Measurements from ENCODE around the gene ATOH8. TPM values are rescaled to one million over a fixed set of nuclear protein-coding genes. Genes with fewer than 3 reads are reported as not detected.

The ATOH8 gene
- total and polyA plus RNA-seq, 4 donors, result 38.6 to 63.3 (median 50.5) TPM

DNA sequence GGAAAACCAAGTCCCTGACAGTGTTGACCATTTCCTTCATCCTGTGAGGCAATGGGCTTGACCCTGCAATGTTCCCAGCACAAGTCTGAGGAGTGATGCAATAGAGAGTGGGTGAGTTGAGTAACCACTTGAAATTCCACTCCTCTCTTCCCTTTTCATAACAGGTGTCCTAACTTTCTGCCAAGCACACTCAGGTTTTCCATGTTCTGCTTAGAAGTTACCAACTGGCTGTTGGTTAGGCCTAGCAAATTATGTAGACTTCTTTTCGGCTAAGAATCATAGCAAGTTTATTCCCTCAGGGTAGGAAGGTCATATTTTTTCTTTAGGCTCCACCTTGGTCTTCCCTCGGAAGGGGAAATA, 48.1 kb upstream of the ATOH8 start:
- H3K27me3 ChIP-seq (ENCODE audit: control insufficient read depth in 3 of 3, insufficient read depth in 3 of 3, low read length in 2 of 3), result no peaks in the 10 kb centered on the region
- no peaks in the 10 kb centered on the region for H3K9me3 ChIP-seq (ENCODE audit: control insufficient read depth in 4 of 4, insufficient read depth in 3 of 4, low read length in 3 of 4)
- H3K4me1 ChIP-seq (ENCODE audit: control insufficient read depth in 5 of 5, insufficient read depth in 5 of 5, low read length in 5 of 5), result peaks cover 3 to 31% (median 15%) of the 10 kb centered on the region in 5 donors
- WGBS, 2 donors, result 36 to 49% methylated on average over 2 of the region's 2 CpGs
- peak overlapping the region in 1 of 2 donors; percentile 97 for H3K27ac ChIP-seq (ENCODE audit: low read depth in 1 of 2, low read length in 1 of 2)
- no peak overlapping the region for H3K4me3 ChIP-seq
- TF ChIP-seq CTCF (IDR thresholded peaks at IDR 0.05; ENCODE audit: control extremely low read depth, extremely low read depth), result no peak
- H3K36me3 ChIP-seq (ENCODE audit: control insufficient read depth in 4 of 4, insufficient read depth in 4 of 4, low read length in 4 of 4), result no peaks in the 10 kb centered on the region
- DNase-seq (peak; percentile 36 to 85 (median 59)), ATAC-seq (ENCODE audit: insufficient read depth, low FRiP score) (peak; percentile 32)
- H3K9ac ChIP-seq (ENCODE audit: insufficient read depth in 1 of 2, low read length in 2 of 2), result peak overlapping the region in 1 of 2 donors; percentile 35

GRCh38 chr2:85706063-85706462, 47.7 kb upstream of the ATOH8 start:
- peaks cover 3 to 31% (median 19%) of the 10 kb centered on the region in 5 donors for H3K4me1 ChIP-seq (ENCODE audit: control insufficient read depth in 5 of 5, insufficient read depth in 5 of 5, low read length in 5 of 5)
- no peak for DNase-seq
- no peak for ATAC-seq (ENCODE audit: insufficient read depth, low FRiP score)
- H3K4me3 ChIP-seq, result no peak overlapping the region
- H3K9me3 ChIP-seq (ENCODE audit: control insufficient read depth in 4 of 4, insufficient read depth in 3 of 4, low read length in 3 of 4), result no peaks in the 10 kb centered on the region
- peak overlapping the region in 1 of 2 donors; percentile 97 for H3K27ac ChIP-seq (ENCODE audit: low read depth in 1 of 2, low read length in 1 of 2)
- H3K36me3 ChIP-seq (ENCODE audit: control insufficient read depth in 4 of 4, insufficient read depth in 4 of 4, low read length in 4 of 4), result no peaks in the 10 kb centered on the region
- TF ChIP-seq CTCF (IDR thresholded peaks at IDR 0.05; ENCODE audit: control extremely low read depth, extremely low read depth), result no peak
- no peaks in the 10 kb centered on the region for H3K27me3 ChIP-seq (ENCODE audit: control insufficient read depth in 3 of 3, insufficient read depth in 3 of 3, low read length in 2 of 3)
- 64 to 71% methylated on average over 6 of the region's 6 CpGs for WGBS, 2 donors
- no peak overlapping the region for H3K9ac ChIP-seq (ENCODE audit: insufficient read depth in 1 of 2, low read length in 2 of 2)

GRCh38 chr2:85706599-85707296, 47.0 kb upstream of the ATOH8 start:
- no peaks in the 10 kb centered on the region for H3K36me3 ChIP-seq (ENCODE audit: control insufficient read depth in 4 of 4, insufficient read depth in 4 of 4, low read length in 4 of 4)
- DNase-seq (no peak), ATAC-seq (ENCODE audit: insufficient read depth, low FRiP score) (no peak)
- no peak overlapping the region for H3K9ac ChIP-seq (ENCODE audit: insufficient read depth in 1 of 2, low read length in 2 of 2)
- no peak for TF ChIP-seq CTCF (IDR thresholded peaks at IDR 0.05; ENCODE audit: control extremely low read depth, extremely low read depth)
- H3K4me3 ChIP-seq, result no peak overlapping the region
- peaks cover 3 to 33% (median 26%) of the 10 kb centered on the region in 5 donors for H3K4me1 ChIP-seq (ENCODE audit: control insufficient read depth in 5 of 5, insufficient read depth in 5 of 5, low read length in 5 of 5)
- no peaks in the 10 kb centered on the region for H3K27me3 ChIP-seq (ENCODE audit: control insufficient read depth in 3 of 3, insufficient read depth in 3 of 3, low read length in 2 of 3)
- no peaks in the 10 kb centered on the region for H3K9me3 ChIP-seq (ENCODE audit: control insufficient read depth in 4 of 4, insufficient read depth in 3 of 4, low read length in 3 of 4)
- H3K27ac ChIP-seq (ENCODE audit: low read depth in 1 of 2, low read length in 1 of 2), result peak overlapping the region; percentile 10 to 97
- 27 to 61% methylated on average over 10 of the region's 10 CpGs for WGBS, 2 donors

All from lung (tissue), 12 donors.